HL-60 (cell line): ENCODE results near the gene SPATA12.

ENCODE experiments used
- DNase-seq, 2 experiments: peaks; one replicate each; pipeline ENCODE4 v3.0.0-alpha.2; 2010 to 2020; ENCODE audit warnings: low read depth in 1 of 2, low spot score in 1 of 2
- H3K27ac ChIP-seq: fragments of 250-450 bp; sonication (Bioruptor Pico); replicated peaks from 2 replicates; pipeline ENCODE4 v1.5.1; 2020; ENCODE audit warnings: mild to moderate bottlenecking, moderate library complexity
- H3K27me3 ChIP-seq: fragments of 250-450 bp; sonication (Bioruptor Pico); 2 replicates; pipeline ENCODE4 v1.5.1; 2021; ENCODE audit warnings: mild to moderate bottlenecking, moderate library complexity; ENCODE audit not compliant: insufficient read depth, poor library complexity, severe bottlenecking
- H3K4me3 ChIP-seq: replicated peaks from 2 replicates; pipeline ENCODE4 v1.5.1; 2011; ENCODE audit warnings: mild to moderate bottlenecking, control low read depth, low read length; ENCODE audit not compliant: insufficient read depth
- GABPA ChIP-seq: IDR thresholded peaks from 2 replicates; pipeline ENCODE4 v1.6.1; 2012; ENCODE audit warnings: low read depth
- POLR2AphosphoS5 ChIP-seq: IDR thresholded peaks from 2 replicates; pipeline ENCODE4 v1.6.1; 2012; ENCODE audit warnings: low read depth
- REST ChIP-seq: IDR thresholded peaks from 2 replicates; pipeline ENCODE4 v1.6.1; 2012; ENCODE audit warnings: low read depth; ENCODE audit not compliant: insufficient replicate concordance
- SPI1 ChIP-seq: IDR thresholded peaks from 2 replicates; pipeline ENCODE4 v1.6.1; 2012; ENCODE audit warnings: low read depth, mild to moderate bottlenecking, borderline replicate concordance
- TF ChIP-seq, protein P1 (sequence below): IDR thresholded peaks from one replicate; pipeline ENCODE4 v1.5.1; 2011; ENCODE audit warnings: low read length, control low read depth, inconsistent platforms; ENCODE audit not compliant: insufficient read depth

The SPATA12 gene

DNA sequence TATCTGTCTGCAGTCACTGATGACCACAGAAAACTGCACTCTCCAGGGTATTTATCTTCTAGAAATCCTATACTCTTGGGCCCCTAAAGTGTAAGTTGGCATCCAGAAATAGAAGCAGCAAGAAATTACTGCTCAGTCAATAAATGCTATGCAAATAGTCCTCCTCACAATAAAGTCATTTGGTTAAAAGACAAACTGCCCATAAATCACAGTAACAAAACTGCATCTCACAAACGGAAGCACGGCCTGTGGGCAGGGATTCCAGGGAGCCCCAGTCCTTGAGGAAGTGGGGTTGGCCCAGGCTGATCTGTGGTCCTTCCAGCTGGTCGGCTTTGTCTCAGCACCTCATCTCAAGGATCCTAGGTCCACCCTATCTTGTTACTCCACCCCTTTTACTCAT lies 29.7 kb upstream of the SPATA12 start:
- H3K27ac ChIP-seq: no peak overlapping the region
- no peak overlapping the region for H3K4me3 ChIP-seq
- TF ChIP-seq SPI1: no peak
- H3K27me3 ChIP-seq: no peaks in the 10 kb centered on the region
- no peak for DNase-seq

DNA sequence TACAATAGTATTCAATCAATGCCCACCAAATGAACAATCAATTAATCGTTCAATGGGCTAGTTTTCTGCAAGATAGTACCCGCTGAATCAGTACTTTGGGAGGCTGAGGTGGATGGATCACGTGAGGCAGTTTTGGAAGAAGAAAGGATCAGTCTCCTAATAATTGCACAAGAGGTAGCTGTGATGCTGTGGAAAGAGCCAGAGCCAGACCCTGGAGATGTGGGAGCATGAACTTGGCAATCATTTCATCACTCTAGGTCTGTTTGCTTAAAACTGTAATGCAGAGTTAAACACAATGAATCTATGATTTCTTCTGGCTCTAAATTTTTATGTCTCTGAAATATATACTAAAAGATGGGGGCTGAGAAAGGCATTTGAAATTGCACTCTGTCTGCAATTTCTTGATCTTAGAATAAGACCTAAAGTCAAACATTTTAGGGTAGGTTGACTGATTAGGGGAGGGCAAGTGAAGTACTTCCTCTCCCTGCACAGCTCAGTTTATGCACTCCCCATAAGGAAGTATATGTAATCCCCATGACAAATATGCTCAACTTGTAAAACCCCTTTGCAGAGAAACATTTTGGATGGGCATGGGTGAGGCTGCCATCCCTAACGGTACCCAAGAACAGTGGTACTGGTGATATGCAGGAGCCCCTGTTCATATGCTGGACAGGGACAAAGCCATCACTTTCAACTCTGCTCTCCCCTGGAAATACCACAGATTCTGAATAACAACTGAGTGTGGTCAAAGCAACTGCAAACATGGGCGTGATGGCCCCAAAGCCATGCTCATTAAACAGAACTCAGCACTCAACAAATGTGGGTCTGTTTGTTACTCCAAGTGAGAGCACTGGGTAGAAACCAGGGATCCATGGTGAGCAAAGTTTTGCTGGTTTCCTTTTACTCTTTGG lies 28.6 kb upstream of the SPATA12 start:
- TF ChIP-seq GABPA: no peak
- TF ChIP-seq SPI1: peak; percentile 60; the same call in 1 of the 2 replicates
- TF ChIP-seq REST: peak; percentile 58
- Histone ChIP-seq H3K4me3 (no peak overlapping the region), H3K27ac (no peak overlapping the region), H3K27me3 (no peaks in the 10 kb centered on the region)
- DNase-seq: no peak

- DNase-seq: no peak
- Histone ChIP-seq H3K27me3 (no peaks in the 10 kb centered on the region), H3K27ac (no peak overlapping the region), H3K4me3 (no peak overlapping the region)
- TF ChIP-seq GABPA (no peak), SPI1 (no peak)
- TF ChIP-seq, protein P1, sequence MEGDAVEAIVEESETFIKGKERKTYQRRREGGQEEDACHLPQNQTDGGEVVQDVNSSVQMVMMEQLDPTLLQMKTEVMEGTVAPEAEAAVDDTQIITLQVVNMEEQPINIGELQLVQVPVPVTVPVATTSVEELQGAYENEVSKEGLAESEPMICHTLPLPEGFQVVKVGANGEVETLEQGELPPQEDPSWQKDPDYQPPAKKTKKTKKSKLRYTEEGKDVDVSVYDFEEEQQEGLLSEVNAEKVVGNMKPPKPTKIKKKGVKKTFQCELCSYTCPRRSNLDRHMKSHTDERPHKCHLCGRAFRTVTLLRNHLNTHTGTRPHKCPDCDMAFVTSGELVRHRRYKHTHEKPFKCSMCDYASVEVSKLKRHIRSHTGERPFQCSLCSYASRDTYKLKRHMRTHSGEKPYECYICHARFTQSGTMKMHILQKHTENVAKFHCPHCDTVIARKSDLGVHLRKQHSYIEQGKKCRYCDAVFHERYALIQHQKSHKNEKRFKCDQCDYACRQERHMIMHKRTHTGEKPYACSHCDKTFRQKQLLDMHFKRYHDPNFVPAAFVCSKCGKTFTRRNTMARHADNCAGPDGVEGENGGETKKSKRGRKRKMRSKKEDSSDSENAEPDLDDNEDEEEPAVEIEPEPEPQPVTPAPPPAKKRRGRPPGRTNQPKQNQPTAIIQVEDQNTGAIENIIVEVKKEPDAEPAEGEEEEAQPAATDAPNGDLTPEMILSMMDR: no peak
Observed at GRCh38 chr3:57036952-57037351, 23.5 kb upstream of the SPATA12 start.

- no peak overlapping the region for H3K27ac ChIP-seq
- no peak overlapping the region for H3K4me3 ChIP-seq
- DNase-seq: no peak
- no peaks in the 10 kb centered on the region for H3K27me3 ChIP-seq
- TF ChIP-seq GABPA (no peak), SPI1 (no peak), REST (no peak), POLR2AphosphoS5 (no peak)
- TF ChIP-seq, protein P1: no peak
Observed at GRCh38 chr3:57038466-57039164, 21.8 kb upstream of the SPATA12 start.
